K562 (cell line): ENCODE data around the gene WDR18. TPM values are rescaled to one million over a fixed set of nuclear protein-coding genes. Genes with fewer than 3 reads are reported as not detected.

Experiments
- ARID1B ChIP-seq: fragments of 450-650 bp; IDR thresholded peaks from 2 replicates; pipeline ENCODE4 v1.6.1; 2016; ENCODE audit warnings: antibody characterized with exemption, mild to moderate bottlenecking, inconsistent platforms
- BCOR ChIP-seq: fragments of 450-650 bp; IDR thresholded peaks from 2 replicates; pipeline ENCODE4 v1.6.1; 2016
- ETV1 ChIP-seq: fragments of 450-650 bp; conservative IDR thresholded peaks from 2 replicates; pipeline ENCODE4 v1.6.1; 2016; ENCODE audit warnings: missing genetic modification characterization, control low read depth, low read depth, missing compliant biosample characterization
- FOS ChIP-seq: IDR thresholded peaks from 3 replicates; pipeline ENCODE4 v1.6.1; 2011; ENCODE audit not compliant: insufficient read length; ENCODE audit errors: extremely low read depth
- GATA2 ChIP-seq: sonication (generic); formaldehyde crosslinking; IDR thresholded peaks from 2 replicates; pipeline ENCODE4 v1.4.0; 2020; ENCODE audit warnings: mild to moderate bottlenecking, missing genetic modification reagents
- HNRNPLL ChIP-seq: fragments of 200-400 bp; formaldehyde crosslinking; IDR thresholded peaks from 2 replicates; pipeline ENCODE4 v1.6.1; 2017; ENCODE audit warnings: low read length, low read depth, mild to moderate bottlenecking; ENCODE audit not compliant: poor library complexity, severe bottlenecking
- LARP7 ChIP-seq: fragments of 450-650 bp; IDR thresholded peaks from 2 replicates; pipeline ENCODE4 v1.6.1; 2016
- RBBP5 ChIP-seq: fragments of 200-600 bp; sonication (generic); IDR thresholded peaks from 2 replicates; pipeline ENCODE4 v1.6.1; 2012; ENCODE audit warnings: borderline replicate concordance, mild to moderate bottlenecking, low read length, control low read depth, inconsistent platforms; ENCODE audit not compliant: insufficient read depth, poor library complexity, severe bottlenecking
- ZBTB2 ChIP-seq: fragments of 450-650 bp; IDR thresholded peaks from 2 replicates; pipeline ENCODE4 v1.6.1; 2016; ENCODE audit warnings: antibody characterized with exemption
- ZFP36 ChIP-seq: fragments of 150-350 bp; IDR thresholded peaks from 2 replicates; pipeline ENCODE4 v1.6.1; 2018; ENCODE audit warnings: low read length, low read depth; ENCODE audit not compliant: partially characterized antibody
- ZNF146 ChIP-seq: IDR thresholded peaks from one replicate; pipeline ENCODE4 v1.6.1; 2018; ENCODE audit warnings: missing compliant biosample characterization; ENCODE audit not compliant: unreplicated experiment
- ZNF175 ChIP-seq: fragments of 200-800 bp; sonication (Bioruptor generic); IDR thresholded peaks from 2 replicates; pipeline ENCODE4 v1.6.1; 2016; ENCODE audit warnings: low read depth, mild to moderate bottlenecking, missing genetic modification characterization, missing compliant biosample characterization
- ZNF395 ChIP-seq: fragments of 200-800 bp; sonication (Bioruptor generic); IDR thresholded peaks from 2 replicates; pipeline ENCODE4 v1.6.1; 2017; ENCODE audit warnings: missing genetic modification characterization, missing compliant biosample characterization
- polyA plus RNA-seq, 8 experiments: library from polyadenylated mRNA; depleted of rRNA in 4 of 8; stranded (reverse) in 5 of 8; unstranded in 3 of 8; fragments of >200 nt; fragmentation: Nextera tagmentation in 2 of 8; fragmentation: Illumina TruSeq in 1 of 8; extraction: Ambion mirVana in 2 of 8; extraction: Trizol in 1 of 8; gene quantifications; 2 replicates each; pipeline versions ENCODE4 v1.2.1 to v1.2.3, GENCODE V29; 2011 to 2014; ENCODE audit warnings: inconsistent platforms in 1 of 8, missing spikeins in 1 of 8
- total RNA-seq, 7 experiments: library from RNA; depleted of rRNA in 6 of 7; stranded (reverse); fragments of >200 nt in 6 of 7; fragmentation: Illumina TruSeq in 2 of 7; extraction: Trizol in 2 of 7; gene quantifications; 2 replicates each; pipeline versions ENCODE4 v1.2.1 to v1.2.3, GENCODE V29; 2011 to 2021; ENCODE audit warnings: low replicate concordance in 1 of 7
- TF ChIP-seq, protein P1 (sequence below): fragments of 450-650 bp; IDR thresholded peaks from 2 replicates; pipeline ENCODE4 v1.6.1; 2016; ENCODE audit warnings: mild to moderate bottlenecking, moderate library complexity

WDR18 gene
- total and polyA plus RNA-seq, 9 of the 15 experiments (the other 6 are each of a cell fraction or from before 2014, with no cell fraction given) = 0.65 to 181 (median 30.1) TPM

DNA sequence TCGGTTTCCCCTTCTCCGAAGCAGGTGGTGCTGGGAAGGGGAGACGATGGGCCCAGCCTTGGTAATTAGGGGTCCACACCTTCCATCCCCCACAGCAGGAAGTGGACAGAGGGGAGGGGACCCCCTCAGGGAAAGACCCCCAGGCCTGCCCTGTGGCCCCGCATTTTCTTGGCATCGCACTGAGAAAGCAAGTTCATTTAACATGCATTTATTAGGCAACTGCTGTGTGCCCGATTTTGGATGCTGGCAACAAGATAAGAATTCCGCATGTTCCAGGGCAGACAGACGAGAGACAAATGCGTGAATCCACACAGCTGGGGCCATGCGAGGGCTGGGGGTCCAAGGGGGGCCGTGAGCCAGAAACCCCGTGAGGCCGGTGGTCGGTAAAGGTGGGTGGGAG lies 29.9 kb upstream of the WDR18 start (continued):
- TF ChIP-seq ZNF395 (CRISPR knock-in tag) = 0 out of 2 replicates have a peak, but pooled peaks have one; percentile 69
- no peak for TF ChIP-seq RBBP5
- no peak for TF ChIP-seq HNRNPLL
- peak; percentile 68; the same call in 1 of the 2 replicates for TF ChIP-seq ZBTB2
- TF ChIP-seq ZNF175 (CRISPR knock-in tag) = 0 out of 2 replicates have a peak, but pooled peaks have one; percentile 58
- peak; percentile 18 for TF ChIP-seq ZFP36
- no peak for TF ChIP-seq LARP7
- TF ChIP-seq FOS = no peak
- peak; percentile 50; the same call in 1 of the 2 replicates for TF ChIP-seq BCOR
- TF ChIP-seq ETV1 (tag) = 0 out of 2 replicates have a peak, but pooled peaks have one; percentile 13
- peak; percentile 60 for TF ChIP-seq GATA2
- no peak for TF ChIP-seq ARID1B
- TF ChIP-seq, protein P1, sequence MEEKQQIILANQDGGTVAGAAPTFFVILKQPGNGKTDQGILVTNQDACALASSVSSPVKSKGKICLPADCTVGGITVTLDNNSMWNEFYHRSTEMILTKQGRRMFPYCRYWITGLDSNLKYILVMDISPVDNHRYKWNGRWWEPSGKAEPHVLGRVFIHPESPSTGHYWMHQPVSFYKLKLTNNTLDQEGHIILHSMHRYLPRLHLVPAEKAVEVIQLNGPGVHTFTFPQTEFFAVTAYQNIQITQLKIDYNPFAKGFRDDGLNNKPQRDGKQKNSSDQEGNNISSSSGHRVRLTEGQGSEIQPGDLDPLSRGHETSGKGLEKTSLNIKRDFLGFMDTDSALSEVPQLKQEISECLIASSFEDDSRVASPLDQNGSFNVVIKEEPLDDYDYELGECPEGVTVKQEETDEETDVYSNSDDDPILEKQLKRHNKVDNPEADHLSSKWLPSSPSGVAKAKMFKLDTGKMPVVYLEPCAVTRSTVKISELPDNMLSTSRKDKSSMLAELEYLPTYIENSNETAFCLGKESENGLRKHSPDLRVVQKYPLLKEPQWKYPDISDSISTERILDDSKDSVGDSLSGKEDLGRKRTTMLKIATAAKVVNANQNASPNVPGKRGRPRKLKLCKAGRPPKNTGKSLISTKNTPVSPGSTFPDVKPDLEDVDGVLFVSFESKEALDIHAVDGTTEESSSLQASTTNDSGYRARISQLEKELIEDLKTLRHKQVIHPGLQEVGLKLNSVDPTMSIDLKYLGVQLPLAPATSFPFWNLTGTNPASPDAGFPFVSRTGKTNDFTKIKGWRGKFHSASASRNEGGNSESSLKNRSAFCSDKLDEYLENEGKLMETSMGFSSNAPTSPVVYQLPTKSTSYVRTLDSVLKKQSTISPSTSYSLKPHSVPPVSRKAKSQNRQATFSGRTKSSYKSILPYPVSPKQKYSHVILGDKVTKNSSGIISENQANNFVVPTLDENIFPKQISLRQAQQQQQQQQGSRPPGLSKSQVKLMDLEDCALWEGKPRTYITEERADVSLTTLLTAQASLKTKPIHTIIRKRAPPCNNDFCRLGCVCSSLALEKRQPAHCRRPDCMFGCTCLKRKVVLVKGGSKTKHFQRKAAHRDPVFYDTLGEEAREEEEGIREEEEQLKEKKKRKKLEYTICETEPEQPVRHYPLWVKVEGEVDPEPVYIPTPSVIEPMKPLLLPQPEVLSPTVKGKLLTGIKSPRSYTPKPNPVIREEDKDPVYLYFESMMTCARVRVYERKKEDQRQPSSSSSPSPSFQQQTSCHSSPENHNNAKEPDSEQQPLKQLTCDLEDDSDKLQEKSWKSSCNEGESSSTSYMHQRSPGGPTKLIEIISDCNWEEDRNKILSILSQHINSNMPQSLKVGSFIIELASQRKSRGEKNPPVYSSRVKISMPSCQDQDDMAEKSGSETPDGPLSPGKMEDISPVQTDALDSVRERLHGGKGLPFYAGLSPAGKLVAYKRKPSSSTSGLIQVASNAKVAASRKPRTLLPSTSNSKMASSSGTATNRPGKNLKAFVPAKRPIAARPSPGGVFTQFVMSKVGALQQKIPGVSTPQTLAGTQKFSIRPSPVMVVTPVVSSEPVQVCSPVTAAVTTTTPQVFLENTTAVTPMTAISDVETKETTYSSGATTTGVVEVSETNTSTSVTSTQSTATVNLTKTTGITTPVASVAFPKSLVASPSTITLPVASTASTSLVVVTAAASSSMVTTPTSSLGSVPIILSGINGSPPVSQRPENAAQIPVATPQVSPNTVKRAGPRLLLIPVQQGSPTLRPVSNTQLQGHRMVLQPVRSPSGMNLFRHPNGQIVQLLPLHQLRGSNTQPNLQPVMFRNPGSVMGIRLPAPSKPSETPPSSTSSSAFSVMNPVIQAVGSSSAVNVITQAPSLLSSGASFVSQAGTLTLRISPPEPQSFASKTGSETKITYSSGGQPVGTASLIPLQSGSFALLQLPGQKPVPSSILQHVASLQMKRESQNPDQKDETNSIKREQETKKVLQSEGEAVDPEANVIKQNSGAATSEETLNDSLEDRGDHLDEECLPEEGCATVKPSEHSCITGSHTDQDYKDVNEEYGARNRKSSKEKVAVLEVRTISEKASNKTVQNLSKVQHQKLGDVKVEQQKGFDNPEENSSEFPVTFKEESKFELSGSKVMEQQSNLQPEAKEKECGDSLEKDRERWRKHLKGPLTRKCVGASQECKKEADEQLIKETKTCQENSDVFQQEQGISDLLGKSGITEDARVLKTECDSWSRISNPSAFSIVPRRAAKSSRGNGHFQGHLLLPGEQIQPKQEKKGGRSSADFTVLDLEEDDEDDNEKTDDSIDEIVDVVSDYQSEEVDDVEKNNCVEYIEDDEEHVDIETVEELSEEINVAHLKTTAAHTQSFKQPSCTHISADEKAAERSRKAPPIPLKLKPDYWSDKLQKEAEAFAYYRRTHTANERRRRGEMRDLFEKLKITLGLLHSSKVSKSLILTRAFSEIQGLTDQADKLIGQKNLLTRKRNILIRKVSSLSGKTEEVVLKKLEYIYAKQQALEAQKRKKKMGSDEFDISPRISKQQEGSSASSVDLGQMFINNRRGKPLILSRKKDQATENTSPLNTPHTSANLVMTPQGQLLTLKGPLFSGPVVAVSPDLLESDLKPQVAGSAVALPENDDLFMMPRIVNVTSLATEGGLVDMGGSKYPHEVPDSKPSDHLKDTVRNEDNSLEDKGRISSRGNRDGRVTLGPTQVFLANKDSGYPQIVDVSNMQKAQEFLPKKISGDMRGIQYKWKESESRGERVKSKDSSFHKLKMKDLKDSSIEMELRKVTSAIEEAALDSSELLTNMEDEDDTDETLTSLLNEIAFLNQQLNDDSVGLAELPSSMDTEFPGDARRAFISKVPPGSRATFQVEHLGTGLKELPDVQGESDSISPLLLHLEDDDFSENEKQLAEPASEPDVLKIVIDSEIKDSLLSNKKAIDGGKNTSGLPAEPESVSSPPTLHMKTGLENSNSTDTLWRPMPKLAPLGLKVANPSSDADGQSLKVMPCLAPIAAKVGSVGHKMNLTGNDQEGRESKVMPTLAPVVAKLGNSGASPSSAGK = peak; percentile 75; the same call in 1 of the 2 replicates
- TF ChIP-seq ZNF146 (CRISPR knock-in tag) = no peak
